HCT116 (cell line): ENCODE data around the gene NT5C3B. TPM values are rescaled to one million over a fixed set of nuclear protein-coding genes. Genes with fewer than 3 reads are reported as not detected.

Source experiments
- ATAC-seq: fragments of 200-7000 bp; cut with Tn5 transposase; 2 replicates; pipeline ENCODE4 v1.9.1; 2020; ENCODE audit warnings: mild to moderate bottlenecking, moderate library complexity
- BruUV-seq: library from RNA; stranded (reverse); fragments of 400-500 nt; replicated peaks from 2 replicates; lab custom pipeline; 2021; lab: Mats Ljungman, UMichigan
- CTCF ChIA-PET: fragments of 300-600 bp; sonication (Branson Sonifier 250); formaldehyde crosslinking; loops from one replicate; lab custom pipeline; 2021; ENCODE audit warnings: antibody characterized with exemption; lab: Charles Lee
- POLR2A ChIA-PET: fragments of 300-600, 350-600 bp; sonication (Branson Sonifier 250); formaldehyde crosslinking; loops from one replicate; lab custom pipeline; 2021; ENCODE audit warnings: antibody characterized with exemption; lab: Charles Lee
- RAD21 ChIA-PET, 2 experiments: fragments of 300-600 bp; sonication (Branson Sonifier 250); formaldehyde crosslinking; loops; one replicate each; lab custom pipeline; 2023; ENCODE audit warnings: low total read pairs in 2 of 2; ENCODE audit not compliant: uncharacterized antibody in 2 of 2, unreplicated experiment in 2 of 2, low non-redundant PET in 1 of 2; lab: Charles Lee
- DNase-seq: peaks from one replicate; pipeline ENCODE4 v3.0.0-alpha.2; 2010; ENCODE audit warnings: low read depth, low spot score
- H2AFZ ChIP-seq: fragments of 200-600 bp; shearing (Covaris generic), sonication (generic); 2 replicates; pipeline ENCODE4 v1.6.1; 2017; ENCODE audit warnings: low read depth, mixed run types, mixed read lengths, antibody characterized with exemption, low read length; ENCODE audit not compliant: poor library complexity, severe bottlenecking
- H3K27ac ChIP-seq: 2 replicates; pipeline ENCODE4 v1.5.1; 2012; ENCODE audit warnings: low read depth, low read length
- H3K27me3 ChIP-seq: fragments of 200-600 bp; sonication (generic); 2 replicates; pipeline ENCODE4 v1.6.1; 2016; ENCODE audit warnings: mixed run types, low read length, mixed read lengths; ENCODE audit not compliant: insufficient read depth
- H3K36me3 ChIP-seq, 2 experiments: fragments of 200-500 bp in 1 of 2; fragments of 200-600 bp in 1 of 2; sonication (Bioruptor generic) in 1 of 2; sonication (generic) in 1 of 2; 2 replicates each; pipeline versions ENCODE4 v1.5.1 to v1.6.1; 2014 to 2016; ENCODE audit warnings: low read length in 2 of 2, inconsistent platforms in 1 of 2, mixed read lengths in 1 of 2, mixed run types in 1 of 2; ENCODE audit not compliant: insufficient read depth in 2 of 2, control insufficient read depth in 1 of 2
- H3K4me1 ChIP-seq, 2 experiments: fragments of 200-600 bp in 1 of 2; sonication (generic) in 1 of 2; 2 replicates each; pipeline versions ENCODE4 v1.5.1 to v1.6.1; 2012 to 2017; ENCODE audit warnings: low read length in 2 of 2, inconsistent platforms in 1 of 2, mild to moderate bottlenecking in 1 of 2, mixed read lengths in 1 of 2, mixed run types in 1 of 2, moderate library complexity in 1 of 2; ENCODE audit not compliant: insufficient read depth in 2 of 2, control insufficient read depth in 1 of 2
- H3K4me2 ChIP-seq: fragments of 200-600 bp; sonication (generic); 2 replicates; pipeline ENCODE4 v1.6.1; 2017; ENCODE audit warnings: mixed run types, low read length, mixed read lengths
- H3K4me3 ChIP-seq, 2 experiments: fragments of 200-600 bp in 1 of 2; sonication (generic) in 1 of 2; replicated peaks in 1 of 2; 2 replicates each; pipeline ENCODE4 v1.5.1; 2011 to 2016; ENCODE audit warnings: low read length in 2 of 2, control low read depth in 1 of 2, low read depth in 1 of 2, mild to moderate bottlenecking in 1 of 2, mixed read lengths in 1 of 2, mixed run types in 1 of 2
- H3K79me2 ChIP-seq: fragments of 200-600 bp; sonication (generic); 2 replicates; pipeline ENCODE4 v1.6.1; 2017; ENCODE audit warnings: mild to moderate bottlenecking, mixed run types, low read length, moderate library complexity, mixed read lengths; ENCODE audit not compliant: insufficient read depth
- H3K9ac ChIP-seq: fragments of 200-600 bp; sonication (generic); 2 replicates; pipeline ENCODE4 v1.6.1; 2016; ENCODE audit warnings: low read length, mixed read lengths
- H3K9me2 ChIP-seq: fragments of 200-600 bp; sonication (generic), shearing (Covaris generic); 2 replicates; pipeline ENCODE4 v1.6.1; 2017; ENCODE audit warnings: mixed run types, mild to moderate bottlenecking, moderate library complexity; ENCODE audit not compliant: insufficient read depth
- H3K9me3 ChIP-seq, 2 experiments: fragments of 200-500 bp in 1 of 2; fragments of 200-600 bp in 1 of 2; sonication (Bioruptor generic) in 1 of 2; sonication (generic) in 1 of 2; 2 replicates each; pipeline ENCODE4 v1.6.1; 2014 to 2017; ENCODE audit warnings: low read length in 2 of 2, mixed read lengths in 2 of 2, inconsistent platforms in 1 of 2, low read depth in 1 of 2, mild to moderate bottlenecking in 1 of 2, mixed run types in 1 of 2, moderate library complexity in 1 of 2; ENCODE audit not compliant: control insufficient read depth in 1 of 2, insufficient read depth in 1 of 2
- H4K20me1 ChIP-seq: fragments of 200-600 bp; sonication (generic), shearing (Covaris generic); 2 replicates; pipeline ENCODE4 v1.6.1; 2017; ENCODE audit warnings: mixed run types, mild to moderate bottlenecking, moderate library complexity; ENCODE audit not compliant: insufficient read depth
- ATF3 ChIP-seq: IDR thresholded peaks from 2 replicates; pipeline ENCODE4 v1.6.1; 2012
- CTCF ChIP-seq, 3 experiments: fragments of 200-600 bp in 1 of 3; sonication (generic) in 1 of 3; IDR thresholded peaks in 2 of 3; conservative IDR thresholded peaks in 1 of 3; 2 replicates each; pipeline ENCODE4 v1.5.1; 2012 to 2017; ENCODE audit warnings: low read depth in 2 of 3, low read length in 2 of 3, antibody characterized with exemption in 1 of 3, borderline replicate concordance in 1 of 3, control low read depth in 1 of 3, mild to moderate bottlenecking in 1 of 3, mixed read lengths in 1 of 3, mixed run types in 1 of 3, moderate library complexity in 1 of 3; ENCODE audit not compliant: insufficient read depth in 1 of 3
- EGR1 ChIP-seq: IDR thresholded peaks from 2 replicates; pipeline ENCODE4 v1.6.1; 2012; ENCODE audit warnings: low read depth
- ELF1 ChIP-seq: IDR thresholded peaks from 2 replicates; pipeline ENCODE4 v1.6.1; 2012; ENCODE audit warnings: low read depth, borderline replicate concordance
- EZH2 ChIP-seq: fragments of 200-600 bp; sonication (generic); IDR thresholded peaks from 2 replicates; pipeline ENCODE4 v1.6.1; 2017; ENCODE audit warnings: antibody characterized with exemption, mixed run types
- MAX ChIP-seq: IDR thresholded peaks from 2 replicates; pipeline ENCODE4 v1.6.1; 2012
- POLR2A ChIP-seq: IDR thresholded peaks from 2 replicates; pipeline ENCODE4 v1.7.0; 2011; ENCODE audit warnings: borderline replicate concordance; ENCODE audit not compliant: insufficient read depth, insufficient read length; ENCODE audit errors: extremely low read depth
- POLR2AphosphoS5 ChIP-seq: IDR thresholded peaks from 2 replicates; pipeline ENCODE4 v1.6.1; 2011; ENCODE audit warnings: mild to moderate bottlenecking, low read depth, low read length, moderate library complexity
- REST ChIP-seq: IDR thresholded peaks from 2 replicates; pipeline ENCODE4 v1.6.1; 2012; ENCODE audit warnings: low read depth
- SIN3A ChIP-seq: IDR thresholded peaks from 2 replicates; pipeline ENCODE4 v1.6.1; 2012; ENCODE audit warnings: low read depth
- TCF7L2 ChIP-seq: IDR thresholded peaks from 2 replicates; pipeline ENCODE4 v1.7.0; 2011; ENCODE audit warnings: borderline replicate concordance, inconsistent platforms; ENCODE audit not compliant: insufficient read depth, insufficient read length; ENCODE audit errors: extremely low read depth
- ZBTB33 ChIP-seq: IDR thresholded peaks from 2 replicates; pipeline ENCODE4 v1.6.1; 2011; ENCODE audit warnings: mild to moderate bottlenecking, low read length, moderate library complexity; ENCODE audit not compliant: insufficient replicate concordance; ENCODE audit errors: extremely low read depth
- ZFX ChIP-seq: fragments of 450-650 bp; IDR thresholded peaks from 2 replicates; pipeline ENCODE4 v1.6.1; 2017
- intact Hi-C: fragments of 100-400 bp; cut with micrococcal nuclease; formaldehyde crosslinking; loops from 2 replicates; pipeline ENCODE4 v1.10.0; 2022
- total RNA-seq: library from RNA; stranded (reverse); gene quantifications from one replicate; pipeline ENCODE4 v1.2.1, GENCODE V29; 2021; ENCODE audit not compliant: unreplicated experiment

NT5C3B gene
- total RNA-seq, 1 experiment from 2014 or later = 110 TPM

GRCh38 chr17:41863074-41863848, 27.2 kb upstream of the NT5C3B start:
- H3K79me2 ChIP-seq = peaks cover 65% of the 10 kb centered on the region
- H4K20me1 ChIP-seq = no peaks in the 10 kb centered on the region
- H2AFZ ChIP-seq = no peak overlapping the region
- H3K4me3 ChIP-seq = peak overlapping the region; percentile 95 to 100; a peak in 3 of 4 replicates
- H3K27ac ChIP-seq = no peak overlapping the region
- ATAC-seq = no peak
- ChIA-PET CTCF (interaction anchor here (0.6 kb wide), 1 partner anchor 670 kb away, joined by 3 read pairs; no protein-coding TSS in a partner anchor), POLR2A (interaction anchor here (0.7 kb wide), 1 partner anchor 10 kb away, joined by 3 read pairs; no protein-coding TSS in a partner anchor), RAD21 (interaction anchor here in 1 of 2 experiments (0.6 to 0.7 kb wide), 2 partner anchors 19 to 175 kb away, joined by 3 read pairs; partner anchors contain the start of gene EIF1)
- intact Hi-C loops = no loop called here
- BruUV-seq = no TSS peak
- TF ChIP-seq ATF3 (no peak), ELF1 (no peak), POLR2A (no peak), SIN3A (no peak), TCF7L2 (no peak), CTCF (IDR thresholded peaks at IDR 0.05 in 2 of 3, conservative IDR thresholded peaks at IDR 0.05 in 1 of 3; ENCODE audit: borderline replicate concordance in 1 of 3, insufficient read depth in 1 of 3, low read depth in 2 of 3, low read length in 2 of 3) (no peak), POLR2AphosphoS5 (no peak), ZFX (no peak), EZH2 (no peak), REST (no peak), ZBTB33 (no peak), EGR1 (no peak), MAX (no peak)
- H3K9ac ChIP-seq = 0 out of 2 replicates have a peak overlapping the region, but pooled peaks have one; percentile 99
- DNase-seq = no peak
- peaks cover 9 to 18% of the 10 kb centered on the region in 2 experiments; a peak in 3 of 4 replicates for H3K4me1 ChIP-seq
- no peaks in the 10 kb centered on the region for H3K9me2 ChIP-seq
- peak overlapping the region; percentile 97 for H3K4me2 ChIP-seq
- H3K9me3 ChIP-seq = no peaks in the 10 kb centered on the region
- no peaks in the 10 kb centered on the region for H3K27me3 ChIP-seq
- H3K36me3 ChIP-seq = peaks cover 4 to 5% of the 10 kb centered on the region in 2 experiments
